Keratinocyte (primary cell): ENCODE measurements around the gene CCDC172. TPM values are rescaled to one million over a fixed set of nuclear protein-coding genes. Genes with fewer than 3 reads are reported as not detected.

Experiments
- DNase-seq: peaks from one replicate; pipeline ENCODE4 v3.0.0-alpha.2; 2011; ENCODE audit warnings: low read depth, missing footprints, low spot score
- FAIRE-seq: peaks from 2 replicates; lab custom pipeline; 2011; peaks lifted over from hg19 to GRCh38; lab: Jason Lieb, UNC
- H2AFZ ChIP-seq: 2 replicates; pipeline ENCODE4 v1.6.0; 2012; ENCODE audit warnings: low read length, control low read depth, inconsistent platforms; ENCODE audit not compliant: control insufficient read depth
- H3K27ac ChIP-seq: 2 replicates; pipeline ENCODE4 v1.5.1; 2011; ENCODE audit warnings: low read length; ENCODE audit not compliant: control insufficient read depth, insufficient read depth
- H3K27me3 ChIP-seq: 3 replicates; pipeline ENCODE4 v1.6.0; 2011; ENCODE audit warnings: low read length; ENCODE audit not compliant: control insufficient read depth, insufficient read depth; ENCODE audit errors: extremely low read depth
- H3K36me3 ChIP-seq, 2 experiments: 2 replicates in 1 of 2; 3 replicates in 1 of 2; pipeline ENCODE4 v1.5.1; 2011; ENCODE audit warnings: low read length in 2 of 2, mild to moderate bottlenecking in 1 of 2; ENCODE audit not compliant: control insufficient read depth in 2 of 2, insufficient read depth in 2 of 2; ENCODE audit errors: extremely low read depth in 1 of 2
- H3K4me1 ChIP-seq: 3 replicates; pipeline ENCODE4 v1.5.1; 2011; ENCODE audit warnings: low read length; ENCODE audit not compliant: control insufficient read depth, insufficient read depth; ENCODE audit errors: extremely low read depth
- H3K4me2 ChIP-seq: 3 replicates; pipeline ENCODE4 v1.6.0; 2011; ENCODE audit warnings: low read depth, low read length; ENCODE audit not compliant: control insufficient read depth, insufficient read depth; ENCODE audit errors: extremely low read depth
- H3K4me3 ChIP-seq, 3 experiments: fragments of 200-600 bp in 1 of 3; sonication (generic) in 1 of 3; 2 replicates in 2 of 3; 3 replicates in 1 of 3; pipeline ENCODE4 v1.5.1; 2011 to 2016; ENCODE audit warnings: low read length in 3 of 3, mild to moderate bottlenecking in 3 of 3, control low read depth in 2 of 3, inconsistent platforms in 1 of 3, low read depth in 1 of 3, mixed read lengths in 1 of 3, mixed run types in 1 of 3, moderate library complexity in 1 of 3; ENCODE audit not compliant: control insufficient read depth in 2 of 3, insufficient read depth in 2 of 3; ENCODE audit errors: extremely low read depth in 1 of 3
- H3K79me2 ChIP-seq: 2 replicates; pipeline ENCODE4 v1.6.0; 2012; ENCODE audit warnings: low read length; ENCODE audit not compliant: control insufficient read depth, insufficient read depth
- H3K9ac ChIP-seq: 3 replicates; pipeline ENCODE4 v1.6.0; 2011; ENCODE audit warnings: low read length; ENCODE audit not compliant: control insufficient read depth, insufficient read depth; ENCODE audit errors: extremely low read depth
- H3K9me1 ChIP-seq: 3 replicates; pipeline ENCODE4 v1.6.0; 2011; ENCODE audit warnings: low read length; ENCODE audit not compliant: control insufficient read depth, insufficient read depth; ENCODE audit errors: extremely low read depth
- H3K9me3 ChIP-seq: 2 replicates; pipeline ENCODE4 v1.5.1; 2012; ENCODE audit warnings: low read depth, low read length; ENCODE audit not compliant: control insufficient read depth
- H4K20me1 ChIP-seq: 3 replicates; pipeline ENCODE4 v1.6.0; 2011; ENCODE audit warnings: low read length; ENCODE audit not compliant: control insufficient read depth, insufficient read depth; ENCODE audit errors: extremely low read depth
- CTCF ChIP-seq, 3 experiments: IDR thresholded peaks in 1 of 3; conservative IDR thresholded peaks in 1 of 3; optimal IDR thresholded peaks in 1 of 3; 2 replicates in 2 of 3; 3 replicates in 1 of 3; pipeline versions ENCODE3 to v1.5.1; 2011; ENCODE audit warnings: low read length in 3 of 3, mild to moderate bottlenecking in 3 of 3, moderate library complexity in 2 of 3, control low read depth in 1 of 3, inconsistent platforms in 1 of 3; ENCODE audit not compliant: insufficient read depth in 2 of 3; ENCODE audit errors: extremely low read depth in 1 of 3
- EZH2 ChIP-seq: IDR thresholded peaks from one replicate; pipeline ENCODE4 v1.6.1; 2012; ENCODE audit warnings: inconsistent platforms, mild to moderate bottlenecking, low read length, moderate library complexity
- dilution Hi-C: fragments of 300-500 bp; cut with MboI; formaldehyde crosslinking; loops from one replicate; pipeline ENCODE4 v1.7.0; 2020; ENCODE audit warnings: low sequenced_read_pairs; ENCODE audit not compliant: extremely low pct_ligation_motif_present
- polyA plus RNA-seq, 5 experiments: library from polyadenylated mRNA; depleted of rRNA in 3 of 5; stranded (reverse) in 3 of 5; stranded (forward) in 1 of 5; unstranded in 1 of 5; fragments of >200 nt; gene quantifications; 1 replicate in 1 of 5; 2 replicates in 3 of 5; 3 replicates in 1 of 5; pipeline versions ENCODE4 v1.2.1 to v1.2.3, GENCODE V29; 2011 to 2012; ENCODE audit warnings: missing spikeins in 2 of 5, low read depth in 1 of 5, low replicate concordance in 1 of 5

CCDC172 gene
- polyA plus RNA-seq, 1 donor (not counting 4 experiments of a cell fraction or from before 2014, with no cell fraction given) = not detected

GRCh38 chr10:116296291-116296721, 27.9 kb upstream of the CCDC172 start:
- Histone ChIP-seq H3K79me2 (no peaks in the 10 kb centered on the region), H3K4me2 (no peak overlapping the region), H3K9me3 (no peaks in the 10 kb centered on the region), H3K4me1 (no peaks in the 10 kb centered on the region), H4K20me1 (no peaks in the 10 kb centered on the region), H3K36me3 (no peaks in the 10 kb centered on the region), H3K27me3 (no peaks in the 10 kb centered on the region), H3K27ac (no peak overlapping the region), H2AFZ (no peak overlapping the region), H3K9ac (no peak overlapping the region), H3K9me1 (no peaks in the 10 kb centered on the region), H3K4me3 (no peak overlapping the region)
- no peak for FAIRE-seq
- no peak for DNase-seq
- TF ChIP-seq EZH2 (no peak), CTCF (optimal IDR thresholded peaks at IDR 0.05 in 1 of 3, IDR thresholded peaks at IDR 0.05 in 1 of 3, conservative IDR thresholded peaks at IDR 0.05 in 1 of 3; ENCODE audit: extremely low read depth in 1 of 3, insufficient read depth in 2 of 3, low read length in 3 of 3) (no peak)
- dilution Hi-C loops = no loop called here

GRCh38 chr10:116298586-116298985, 25.7 kb upstream of the CCDC172 start:
- no peaks in the 10 kb centered on the region for H3K36me3 ChIP-seq
- DNase-seq (no peak), FAIRE-seq (no peak)
- H3K79me2 ChIP-seq = no peaks in the 10 kb centered on the region
- TF ChIP-seq CTCF (optimal IDR thresholded peaks at IDR 0.05 in 1 of 3, IDR thresholded peaks at IDR 0.05 in 1 of 3, conservative IDR thresholded peaks at IDR 0.05 in 1 of 3; ENCODE audit: extremely low read depth in 1 of 3, insufficient read depth in 2 of 3, low read length in 3 of 3) (no peak), EZH2 (no peak)
- no peaks in the 10 kb centered on the region for H4K20me1 ChIP-seq
- no peaks in the 10 kb centered on the region for H3K9me1 ChIP-seq
- H3K9ac ChIP-seq = no peak overlapping the region
- no peak overlapping the region for H3K27ac ChIP-seq
- H3K9me3 ChIP-seq = no peaks in the 10 kb centered on the region
- H2AFZ ChIP-seq = no peak overlapping the region
- no peak overlapping the region for H3K4me2 ChIP-seq
- dilution Hi-C loops = no loop called here
- no peaks in the 10 kb centered on the region for H3K27me3 ChIP-seq
- H3K4me3 ChIP-seq = no peak overlapping the region
- no peaks in the 10 kb centered on the region for H3K4me1 ChIP-seq
